Endometrial microvascular endothelial cells (primary cell): ENCODE results near the gene CLEC1A. TPM values are rescaled to one million over a fixed set of nuclear protein-coding genes. Genes with fewer than 3 reads are reported as not detected.

Experiments
- in situ Hi-C: cut with HindIII; loops from 2 replicates; pipeline ENCODE4 v1.10.0; 2017; ENCODE audit warnings: low sequenced_read_pairs, low pct_unique_long_range_greater_than_20kb; ENCODE audit errors: inconsistent ontology term
- total RNA-seq: library from RNA; depleted of rRNA; stranded (reverse); fragments of >200 nt; gene quantifications from one replicate; pipeline ENCODE4 v1.2.3, GENCODE V29; 2015; ENCODE audit errors: inconsistent ontology term

Gene CLEC1A, protein sequence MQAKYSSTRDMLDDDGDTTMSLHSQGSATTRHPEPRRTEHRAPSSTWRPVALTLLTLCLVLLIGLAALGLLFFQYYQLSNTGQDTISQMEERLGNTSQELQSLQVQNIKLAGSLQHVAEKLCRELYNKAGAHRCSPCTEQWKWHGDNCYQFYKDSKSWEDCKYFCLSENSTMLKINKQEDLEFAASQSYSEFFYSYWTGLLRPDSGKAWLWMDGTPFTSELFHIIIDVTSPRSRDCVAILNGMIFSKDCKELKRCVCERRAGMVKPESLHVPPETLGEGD
- total RNA-seq, result 54.4 TPM

DNA sequence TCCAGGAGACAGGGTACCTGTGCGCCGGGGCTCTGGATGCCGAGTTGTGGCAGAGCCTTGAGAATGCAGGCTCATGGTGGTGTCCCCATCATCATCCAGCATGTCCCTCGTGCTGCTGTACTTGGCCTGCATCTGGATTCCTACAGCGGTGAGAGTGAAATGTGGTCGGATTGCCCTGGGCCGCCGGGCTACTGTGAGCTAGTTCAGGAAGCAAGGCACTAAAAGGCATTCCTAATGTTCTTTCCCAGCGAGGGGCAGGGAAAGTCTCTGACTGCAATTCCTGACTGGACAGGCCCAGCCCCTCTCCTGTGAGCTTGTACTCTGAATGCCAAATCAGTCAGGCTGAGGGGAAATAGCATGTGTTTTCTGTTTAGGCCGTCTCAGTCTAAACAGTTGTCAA lies at the start of gene CLEC1A:
TSS of gene CLEC1A (minus strand) at position 195 of the 400 bp plus-strand sequence. CDS start at position 132, 63 bp downstream.
- in situ Hi-C loops, result no loop called here

- in situ Hi-C loops, result no loop called here
Measured at GRCh38 chr12:10147714-10148403, 49.1 kb upstream of the CLEC1A start.

DNA sequence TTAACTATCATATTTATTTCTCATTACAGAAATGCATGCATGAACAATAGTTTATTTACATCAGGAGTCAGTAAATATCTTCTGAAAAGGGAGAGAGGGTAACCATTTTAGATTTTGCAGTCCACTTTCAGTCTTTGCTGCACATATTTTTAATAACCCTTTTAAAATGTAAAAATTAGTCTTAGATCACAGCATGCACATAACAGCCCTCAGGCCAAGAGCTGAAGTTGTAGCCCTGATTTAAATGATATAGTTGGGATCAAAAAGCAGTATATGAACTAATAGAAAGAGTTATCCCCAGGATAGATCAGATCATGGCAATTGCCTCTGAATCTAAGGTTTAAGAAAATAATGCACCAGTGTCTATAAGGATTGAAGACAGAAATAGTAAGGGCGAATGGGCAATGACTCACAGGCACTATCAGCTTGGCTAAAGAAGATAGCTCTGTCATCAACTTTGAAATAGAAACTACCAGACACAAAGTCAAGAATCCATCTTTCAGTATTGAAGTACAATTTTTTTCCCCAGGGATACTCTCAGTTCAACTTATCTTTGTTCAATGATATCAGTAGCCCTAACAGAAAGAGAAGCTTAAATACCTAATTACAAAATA lies 44.3 kb upstream of the CLEC1A start:
- in situ Hi-C loops, result no loop called here

DNA sequence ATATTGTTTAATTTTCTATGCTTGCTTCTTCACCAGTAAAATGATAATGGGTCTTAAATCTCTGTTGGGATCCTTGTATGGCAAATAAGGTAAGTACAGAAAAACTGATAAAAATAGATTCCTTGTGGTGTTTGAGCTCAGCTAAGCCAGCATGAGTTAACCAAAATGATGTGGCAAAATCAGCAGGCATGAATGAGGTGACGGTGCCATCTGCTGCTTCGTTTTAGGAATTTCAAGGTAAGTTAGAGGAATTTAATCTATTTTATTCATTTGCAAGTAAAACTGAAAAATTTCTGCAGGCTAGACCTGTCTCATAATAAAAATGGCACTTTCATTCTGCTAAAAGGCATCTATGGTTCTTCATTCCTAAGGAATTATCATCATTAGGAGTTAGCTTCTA lies 41.2 kb upstream of the CLEC1A start:
- in situ Hi-C loops, result no loop called here

DNA sequence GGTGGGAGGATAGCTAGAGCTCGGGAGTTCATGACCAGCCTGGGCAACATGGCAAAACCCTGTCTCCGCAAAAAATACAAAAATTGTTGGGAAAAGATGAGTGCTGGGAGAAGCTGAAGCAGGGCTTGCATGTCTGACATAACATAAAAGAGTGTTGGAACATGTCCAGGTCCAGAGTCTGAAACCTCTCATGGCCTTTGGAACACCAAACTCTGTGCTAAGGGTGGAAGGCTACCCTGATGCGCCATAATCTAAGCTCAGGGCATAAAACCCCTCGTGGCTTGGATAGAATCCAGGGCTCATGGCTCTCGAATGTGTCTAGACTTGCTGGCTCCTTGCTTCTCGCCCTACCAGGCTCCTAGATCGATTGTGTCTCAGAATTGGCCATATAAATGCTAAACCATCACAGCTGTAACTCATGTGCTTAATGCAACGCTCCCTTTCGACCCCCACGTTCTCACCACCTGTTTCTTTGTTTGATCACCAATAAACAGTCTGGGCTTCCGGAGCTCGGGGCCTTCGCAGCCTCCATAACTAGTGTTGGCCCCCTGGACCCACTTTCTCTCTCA lies 37.9 kb upstream of the CLEC1A start:
- in situ Hi-C loops, result no loop called here

DNA sequence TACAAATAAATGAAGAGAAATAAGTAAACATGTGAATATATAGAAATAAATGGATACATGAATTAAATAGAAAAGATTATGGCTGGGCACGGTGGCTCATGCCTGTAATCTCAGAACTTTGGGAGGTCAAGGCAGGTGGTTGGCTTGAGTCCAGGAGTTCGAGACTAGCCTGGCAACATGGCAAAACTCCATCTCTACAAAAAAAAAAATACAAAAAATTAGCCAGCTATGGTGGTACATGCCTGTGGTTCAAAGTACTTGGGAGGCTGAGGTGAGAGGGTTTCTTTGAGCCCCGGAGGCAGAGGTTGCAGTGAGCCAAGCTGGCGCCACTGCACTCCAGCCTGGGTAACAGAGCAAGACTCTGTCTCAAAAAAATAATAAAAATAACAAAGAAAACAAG lies 36.3 kb upstream of the CLEC1A start:
- in situ Hi-C loops, result no loop called here

DNA sequence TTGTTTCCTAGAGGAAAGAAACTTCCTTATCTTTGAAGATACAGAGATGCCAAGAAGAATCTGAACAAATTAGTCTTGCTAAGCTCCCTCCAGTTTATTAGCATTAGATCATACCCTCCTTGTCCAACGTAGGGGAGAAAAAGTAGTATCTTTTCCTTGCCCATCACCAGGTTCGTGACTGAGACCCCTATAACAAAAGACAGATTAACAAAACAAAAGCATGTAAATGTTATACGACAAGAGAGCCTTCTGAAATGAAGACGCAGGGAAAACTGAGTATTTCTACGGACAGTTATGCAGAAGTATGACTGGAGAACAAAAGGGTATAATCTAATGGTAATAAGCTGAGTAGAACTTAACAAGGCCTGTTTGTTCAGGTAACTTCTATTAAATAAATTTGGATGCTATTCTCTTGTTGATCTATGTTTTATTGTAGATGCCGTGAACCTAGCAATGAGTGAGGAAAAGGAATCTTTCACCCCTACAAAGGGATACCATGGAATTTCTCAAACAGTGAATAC lies 34.1 kb upstream of the CLEC1A start:
- in situ Hi-C loops, result no loop called here

DNA sequence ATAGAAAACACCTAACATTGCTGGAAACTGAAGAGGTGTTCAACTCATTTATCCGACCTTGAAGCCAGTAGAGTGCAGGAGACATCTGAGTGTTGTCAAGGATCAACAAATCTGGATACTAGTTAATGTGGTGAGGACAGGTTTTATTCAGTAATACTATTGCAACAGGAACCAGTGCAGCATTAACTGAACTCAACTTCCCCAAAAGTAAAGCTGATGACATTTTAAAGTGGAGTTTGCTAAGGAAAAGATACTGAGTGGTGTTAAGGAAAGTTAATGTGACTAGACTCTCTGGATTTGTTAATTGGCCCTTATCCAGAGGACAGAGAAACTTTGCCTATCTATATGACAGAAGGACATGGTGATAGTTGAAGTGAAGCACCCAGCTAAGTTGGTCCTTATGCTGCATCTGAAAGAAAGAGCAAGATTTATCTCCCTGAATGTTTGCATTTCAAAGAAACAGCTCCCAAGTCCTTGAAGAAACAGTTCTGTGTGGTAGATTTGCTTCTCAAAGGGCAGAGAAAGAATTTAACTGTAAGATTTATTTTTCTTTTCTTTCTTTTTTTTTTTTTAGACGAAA lies 32.4 kb upstream of the CLEC1A start:
- in situ Hi-C loops, result no loop called here

GRCh38 chr12:10130042-10130441 lies 31.3 kb upstream of the CLEC1A start, which contains the start of gene CLEC7A:
TSS of gene CLEC7A (minus strand) at chr12:10130199. CDS start at chr12:10130082, 117 bp downstream.
- in situ Hi-C loops, result no loop called here

DNA sequence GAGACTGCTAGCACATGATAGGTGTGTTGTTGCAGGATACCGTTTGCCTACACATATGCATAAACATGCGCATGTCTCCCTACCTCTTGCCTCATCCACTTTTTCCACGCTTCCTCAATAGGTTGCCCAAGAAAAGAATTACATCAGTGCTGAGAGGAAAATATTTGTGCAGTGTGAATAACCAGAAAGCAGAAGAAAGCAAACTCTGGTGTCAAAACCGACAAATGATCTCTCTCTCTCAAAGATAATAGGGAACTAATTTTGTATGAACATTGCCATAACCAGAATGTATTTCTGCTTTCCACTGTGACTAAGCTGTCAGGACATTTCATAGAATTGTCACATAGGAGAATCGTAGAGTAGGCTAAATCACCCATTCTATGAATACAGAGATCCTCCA lies 29.9 kb upstream of the CLEC1A start:
- in situ Hi-C loops, result no loop called here

DNA sequence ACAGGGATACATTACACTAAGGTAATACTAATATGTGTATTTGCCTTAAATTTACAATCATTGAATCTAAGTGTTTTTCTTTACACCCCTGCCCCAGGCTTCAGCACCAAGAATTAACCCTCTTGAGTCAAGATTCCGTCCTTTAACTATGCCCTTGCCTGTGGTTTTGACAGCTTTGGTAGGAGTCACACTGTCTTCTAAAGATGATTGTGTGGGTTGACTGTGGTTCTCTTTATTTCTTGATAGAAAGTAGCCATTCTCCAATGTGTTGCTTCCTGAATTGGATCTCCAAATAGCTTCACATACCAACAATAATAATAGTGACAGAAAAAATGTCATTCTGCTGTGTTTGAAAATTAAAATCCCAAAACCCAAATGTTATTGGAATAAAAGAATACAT lies 27.6 kb upstream of the CLEC1A start:
- in situ Hi-C loops, result no loop called here

GRCh38 chr12:10122689-10123088 lies 23.9 kb upstream of the CLEC1A start:
- in situ Hi-C loops, result no loop called here

DNA sequence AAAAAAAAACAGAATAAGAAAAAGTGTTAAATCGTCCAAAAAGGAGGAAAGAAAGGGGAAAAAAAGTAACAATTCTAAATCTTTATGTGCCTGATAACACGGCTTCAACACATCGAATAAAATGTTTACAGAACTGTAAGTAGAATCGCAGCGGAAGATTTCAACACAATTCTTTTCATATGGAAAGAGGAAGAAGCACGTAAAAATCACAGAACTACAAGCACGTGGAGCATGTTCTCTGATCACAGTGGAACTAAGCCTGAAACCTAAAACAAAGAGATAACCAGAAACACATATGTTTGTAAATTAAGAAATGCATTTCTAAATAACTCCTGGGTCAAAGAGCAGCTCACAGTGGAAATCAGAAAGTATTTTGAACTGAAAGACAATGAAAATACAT lies 22.5 kb upstream of the CLEC1A start:
- in situ Hi-C loops, result no loop called here

GRCh38 chr12:10119066-10119465 lies 20.3 kb upstream of the CLEC1A start:
- in situ Hi-C loops, result no loop called here

- in situ Hi-C loops, result no loop called here
Measured at GRCh38 chr12:10115890-10116289, 17.1 kb upstream of the CLEC1A start.

DNA sequence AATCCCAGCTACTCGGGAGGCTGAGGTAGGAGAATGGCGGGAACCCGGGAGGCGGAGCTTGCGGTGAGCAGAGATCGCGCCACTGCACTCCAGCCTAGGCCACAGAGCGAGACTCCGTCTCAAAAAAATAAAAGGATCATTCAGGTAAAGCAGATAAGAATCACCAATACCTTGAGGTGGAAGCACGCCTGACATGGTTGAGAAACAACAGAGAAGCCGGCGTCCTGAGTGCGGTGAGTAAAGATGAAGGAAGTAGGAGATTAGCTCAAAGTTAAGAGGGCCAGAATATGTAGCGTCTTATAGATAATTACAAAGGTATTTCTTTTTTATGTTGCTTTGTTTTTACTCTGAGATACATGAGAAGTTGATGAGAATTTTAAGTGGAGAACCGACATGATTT lies 16.5 kb upstream of the CLEC1A start:
- in situ Hi-C loops, result no loop called here

GRCh38 chr12:10113920-10114319 lies 15.1 kb upstream of the CLEC1A start:
- in situ Hi-C loops, result no loop called here

DNA sequence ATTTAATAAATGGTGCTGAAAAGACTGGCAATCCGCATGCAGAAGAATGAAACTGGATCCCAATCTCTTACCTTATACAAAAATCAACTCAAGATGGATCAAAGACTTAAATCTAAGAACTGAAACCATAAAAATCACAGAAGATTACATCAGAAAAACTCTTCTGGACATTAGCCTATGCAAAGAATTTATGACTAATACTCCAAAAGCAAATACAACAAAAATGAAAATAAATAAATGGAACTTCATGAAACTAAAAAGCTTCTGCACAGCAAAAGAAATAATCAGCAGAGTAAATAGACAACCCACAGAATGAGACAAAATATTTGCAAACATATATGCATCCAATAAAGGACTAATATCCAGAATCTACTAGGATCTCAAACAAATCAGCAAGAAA lies 14.3 kb upstream of the CLEC1A start:
- in situ Hi-C loops, result no loop called here

DNA sequence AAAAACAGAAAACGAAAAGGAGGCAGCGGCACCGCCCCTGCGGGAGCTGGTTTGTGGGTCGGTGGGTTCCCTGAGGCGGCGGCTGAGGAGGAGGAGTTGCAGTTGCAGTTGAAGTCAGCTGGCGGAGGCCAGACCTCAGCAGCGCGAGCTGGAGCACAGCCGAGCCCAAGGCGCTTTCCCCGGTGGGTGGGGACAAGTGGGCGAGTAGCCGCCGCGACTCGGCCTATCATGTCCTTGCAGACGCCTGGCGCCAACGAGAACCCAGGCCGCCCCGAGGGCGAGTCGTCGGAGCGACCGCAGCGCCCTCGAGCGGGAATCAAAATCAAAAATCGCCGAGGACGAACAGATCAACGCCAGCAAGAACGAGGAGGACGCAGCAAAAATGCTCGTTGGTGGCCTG lies 12.7 kb upstream of the CLEC1A start:
- in situ Hi-C loops, result no loop called here
